HG03354 (cell line): ENCODE results near the gene RAB3B.
"Not testable (repeated sequence)": the region's sequence is repeated elsewhere in the genome, so short reads cannot be mapped to it uniquely, and the experiment has no call there.

ENCODE experiments used
- ATAC-seq: cut with Tn5 transposase; IDR thresholded peaks from one replicate; pipeline ENCODE4 v1.9.1; 2021; ENCODE audit warnings: mild to moderate bottlenecking; ENCODE audit not compliant: unreplicated experiment, poor library complexity, severe bottlenecking

Gene RAB3B

DNA sequence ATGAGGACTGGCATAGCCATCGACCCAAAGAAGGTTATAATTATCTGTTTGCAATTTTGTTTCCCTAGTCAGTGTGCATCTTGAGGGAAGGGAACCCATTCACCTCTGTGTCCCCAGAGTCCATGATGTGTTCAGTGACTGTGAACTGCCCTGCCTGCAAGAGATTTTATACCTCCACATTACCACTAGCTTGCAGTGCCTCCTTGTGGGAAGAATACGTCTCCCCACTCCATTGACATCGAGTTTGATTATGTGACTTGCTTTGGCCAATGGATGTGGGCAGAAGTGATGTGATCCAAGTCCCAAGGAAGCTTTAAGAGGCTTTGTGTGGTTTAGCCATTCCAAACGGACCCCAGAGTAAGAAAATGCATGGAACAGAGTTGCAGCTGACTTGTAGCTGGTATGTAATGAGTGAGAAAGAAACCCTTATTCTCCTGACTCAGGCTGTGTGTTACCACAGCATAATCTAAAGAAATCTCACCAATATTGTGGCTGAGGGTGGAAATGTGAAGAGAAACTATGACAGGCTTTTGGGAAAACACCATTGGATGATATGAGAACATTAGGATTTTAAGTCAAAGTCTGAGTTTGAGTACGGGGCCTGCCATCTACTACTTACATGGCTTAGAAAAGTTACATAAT, 64.2 kb downstream of the RAB3B start:
- no peak for ATAC-seq

DNA sequence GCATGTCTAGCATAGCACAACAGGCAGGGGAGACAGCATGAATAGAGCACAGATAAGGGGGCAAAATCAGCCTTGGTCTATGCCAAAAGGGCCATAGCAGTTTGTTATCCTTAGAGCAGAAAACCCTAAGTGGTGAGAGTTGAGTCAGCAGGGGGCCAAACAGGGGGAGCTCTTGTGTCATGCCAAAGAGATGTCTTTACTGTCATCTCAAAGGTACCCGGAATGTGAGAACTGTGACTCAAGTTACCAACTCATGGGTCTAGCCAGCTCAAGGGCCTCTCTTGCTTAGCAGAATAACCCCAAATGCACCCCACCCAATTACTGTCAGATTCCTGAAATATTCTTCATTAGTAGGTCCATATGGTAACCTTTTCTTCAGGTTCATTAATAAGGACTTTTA, 66.0 kb downstream of the RAB3B start:
- no peak for ATAC-seq

DNA sequence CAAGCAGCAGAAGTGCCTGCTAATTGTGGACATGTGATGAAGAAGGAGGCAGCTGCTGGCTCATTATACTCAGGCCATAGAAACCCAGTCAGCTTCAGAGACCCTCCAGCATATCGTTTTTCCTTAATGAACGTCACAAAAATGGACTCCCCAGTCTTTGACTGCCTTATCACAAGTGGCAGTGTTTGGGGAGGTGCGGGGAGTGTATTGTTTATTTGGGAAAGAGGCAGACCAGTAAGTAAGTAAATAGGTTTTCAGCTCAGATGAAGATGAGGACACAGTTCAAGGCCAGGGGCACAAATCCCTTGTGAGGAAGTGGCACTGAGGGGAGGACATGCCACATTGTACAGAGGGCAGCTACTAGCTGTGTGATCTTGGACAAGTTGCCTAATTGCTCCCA, 68.5 kb downstream of the RAB3B start:
- ATAC-seq = no peak

DNA sequence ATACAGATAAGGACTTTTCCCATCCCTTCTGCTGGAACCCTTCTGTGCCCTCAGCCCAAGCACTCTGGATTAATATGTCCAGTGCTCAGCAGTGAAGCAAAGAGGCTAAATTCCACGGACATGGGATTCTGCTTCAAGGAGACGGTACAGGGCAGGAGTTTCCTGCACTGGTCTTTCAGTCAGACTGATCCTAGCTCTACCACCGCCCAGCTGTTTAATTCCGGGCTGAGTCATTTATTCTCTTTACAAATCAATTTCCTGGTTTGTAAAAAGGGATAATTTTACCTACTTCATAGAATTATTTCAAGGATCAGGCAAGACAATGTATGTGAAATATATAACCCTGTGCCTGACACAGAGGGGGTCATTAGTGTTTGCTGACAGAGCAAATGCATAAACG, 70.4 kb downstream of the RAB3B start:
- ATAC-seq = no peak

DNA sequence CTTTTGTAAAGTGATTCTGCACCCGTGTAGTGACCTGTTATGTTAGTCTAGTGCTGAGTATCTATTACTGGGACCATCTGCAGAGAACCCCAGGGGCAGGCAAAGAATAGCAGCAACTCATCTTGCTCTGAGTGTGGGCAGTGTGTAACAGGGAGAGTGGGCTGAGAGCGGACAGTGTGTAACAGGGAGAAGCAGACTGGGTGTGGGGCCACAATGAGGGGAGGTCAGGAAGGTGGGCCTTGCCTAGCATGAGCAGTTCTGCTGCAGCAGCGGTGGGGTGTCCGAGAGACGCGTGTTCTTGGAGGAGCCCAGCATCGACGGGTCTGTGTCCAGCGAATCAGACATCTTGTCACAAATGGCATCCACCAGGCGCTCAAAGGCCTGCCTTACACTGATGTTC, 70.8 kb downstream of the RAB3B start:
- no peak for ATAC-seq

DNA sequence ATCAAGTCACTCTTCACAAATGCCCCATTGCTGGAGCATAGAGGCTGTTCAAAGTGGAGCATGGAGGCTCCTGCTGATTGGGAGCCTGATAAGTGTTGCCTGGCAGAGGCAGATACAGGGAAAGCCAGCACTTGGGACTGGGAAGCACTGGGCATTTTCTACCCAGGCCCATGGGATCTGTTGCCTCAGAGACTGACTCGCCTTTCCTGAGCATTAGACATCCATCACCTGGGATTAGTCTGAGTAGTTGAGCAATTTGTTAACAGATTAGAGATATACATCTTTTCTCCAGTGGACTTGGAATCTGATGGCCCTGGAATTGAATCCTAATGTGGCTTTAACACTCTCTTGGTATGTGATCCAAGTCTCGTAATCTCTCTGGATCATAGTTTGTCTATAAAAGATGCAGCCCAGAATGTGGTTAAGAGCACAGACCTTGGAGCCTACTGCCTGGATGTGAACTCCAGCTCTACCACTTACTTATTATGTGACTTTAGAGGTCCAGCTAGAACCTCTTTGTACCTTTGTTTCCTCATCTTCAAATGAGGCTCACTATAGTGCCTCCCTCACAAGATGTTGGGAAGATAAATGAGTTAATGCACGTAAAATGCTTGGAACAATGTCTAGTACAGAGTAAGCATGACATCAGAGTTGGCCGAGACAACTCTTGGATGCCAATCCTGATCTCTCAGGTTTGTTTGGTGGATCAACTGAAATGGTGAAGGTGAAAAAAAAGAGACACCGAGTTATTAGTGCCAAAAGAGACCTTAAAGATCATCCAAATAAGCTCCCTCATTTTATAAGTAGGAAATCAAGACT, 73.7 kb downstream of the RAB3B start:
- no peak for ATAC-seq

DNA sequence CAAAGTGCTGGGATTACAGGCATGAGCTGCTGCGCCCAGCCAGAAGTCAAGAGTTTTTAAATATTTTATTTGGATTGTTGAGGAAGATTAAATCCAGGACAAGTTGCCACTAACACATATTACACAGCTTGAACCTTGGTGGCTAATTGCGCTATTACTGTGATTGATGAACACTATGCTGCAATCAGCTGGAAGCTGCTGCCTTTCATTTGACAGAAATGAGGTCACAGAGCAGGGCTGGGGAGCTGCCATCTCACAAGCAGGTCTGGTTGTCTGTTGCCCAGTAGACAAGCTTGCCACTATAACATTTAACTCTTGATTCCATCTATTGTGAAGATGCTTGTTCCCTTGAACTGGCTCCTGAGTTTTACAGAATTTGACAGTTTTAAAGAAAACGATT, 74.5 kb downstream of the RAB3B start:
- ATAC-seq = no peak

DNA sequence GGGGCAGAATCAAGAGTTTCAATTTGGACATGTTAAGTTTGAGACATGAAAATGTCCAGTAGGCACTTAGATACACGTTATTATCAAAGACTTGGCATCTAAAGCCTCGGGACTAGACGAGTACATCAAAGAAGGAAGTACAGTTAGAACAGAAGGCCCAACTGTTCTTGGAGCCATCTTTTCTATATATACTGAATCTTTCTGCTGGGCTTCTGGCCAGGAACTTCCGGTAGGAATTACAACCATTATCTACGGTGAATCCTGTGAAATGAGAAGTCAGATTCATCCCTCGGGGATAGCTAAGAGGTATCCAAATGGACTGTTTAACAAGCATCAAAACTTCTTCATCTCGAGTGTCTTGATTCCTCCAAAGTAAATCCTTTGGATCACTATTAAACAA, 77.6 kb downstream of the RAB3B start:
- no peak for ATAC-seq

DNA sequence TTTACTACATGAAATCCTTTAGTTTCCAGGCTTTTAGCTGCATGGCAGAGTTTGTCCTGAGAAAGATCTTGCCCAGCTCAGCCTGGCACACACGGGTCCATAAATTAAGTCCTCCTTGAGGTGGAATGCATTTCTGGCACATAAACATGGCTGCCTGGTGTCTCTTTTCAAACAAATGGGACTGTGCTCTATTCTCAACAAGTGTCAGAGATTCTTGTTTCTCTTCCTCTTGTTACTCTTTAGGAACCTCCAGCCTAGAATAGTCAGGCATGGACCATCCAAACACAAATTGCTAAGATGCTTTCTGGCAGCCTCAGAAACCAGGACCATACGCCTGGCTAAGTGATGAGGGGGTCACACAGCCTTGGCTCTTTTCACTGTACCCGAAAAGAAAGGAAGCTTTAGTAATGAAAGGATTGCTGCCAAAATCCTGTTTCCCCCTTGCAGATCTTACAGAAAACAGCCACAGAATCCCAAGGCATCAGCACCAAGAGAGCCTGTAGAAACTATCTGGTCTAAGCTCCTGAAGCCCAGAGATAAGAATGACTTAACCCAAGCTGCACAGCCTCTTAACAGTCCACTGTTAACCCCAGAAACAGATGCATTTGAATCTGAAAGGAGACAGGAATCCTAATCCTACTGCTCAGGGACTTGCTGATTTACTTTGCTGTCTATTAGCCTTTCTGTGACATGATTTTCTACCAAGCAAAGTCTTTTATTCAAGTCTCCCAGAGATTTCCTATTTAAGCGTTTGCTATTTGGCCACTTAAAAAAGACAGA, 80.1 kb downstream of the RAB3B start:
- no peak for ATAC-seq

DNA sequence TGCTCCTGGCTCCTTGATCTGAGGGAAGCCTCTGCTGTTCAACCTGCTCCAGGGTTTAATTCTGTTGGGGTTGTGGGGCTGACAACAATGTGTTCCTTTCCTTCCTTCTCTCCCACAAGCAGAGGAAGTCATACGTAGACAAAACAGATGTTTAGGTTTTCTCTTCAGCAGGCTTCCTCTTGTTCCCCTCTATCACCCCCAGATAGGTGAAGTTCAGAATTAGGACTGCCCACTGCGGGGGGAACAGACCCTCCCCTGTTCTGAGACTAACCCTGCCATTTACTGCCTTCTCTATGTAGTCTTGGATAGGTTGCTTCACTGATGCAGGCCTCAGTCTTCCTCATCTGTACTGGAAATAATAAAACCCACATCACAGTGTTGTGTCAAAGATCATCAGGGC, 82.0 kb downstream of the RAB3B start:
- ATAC-seq = no peak

DNA sequence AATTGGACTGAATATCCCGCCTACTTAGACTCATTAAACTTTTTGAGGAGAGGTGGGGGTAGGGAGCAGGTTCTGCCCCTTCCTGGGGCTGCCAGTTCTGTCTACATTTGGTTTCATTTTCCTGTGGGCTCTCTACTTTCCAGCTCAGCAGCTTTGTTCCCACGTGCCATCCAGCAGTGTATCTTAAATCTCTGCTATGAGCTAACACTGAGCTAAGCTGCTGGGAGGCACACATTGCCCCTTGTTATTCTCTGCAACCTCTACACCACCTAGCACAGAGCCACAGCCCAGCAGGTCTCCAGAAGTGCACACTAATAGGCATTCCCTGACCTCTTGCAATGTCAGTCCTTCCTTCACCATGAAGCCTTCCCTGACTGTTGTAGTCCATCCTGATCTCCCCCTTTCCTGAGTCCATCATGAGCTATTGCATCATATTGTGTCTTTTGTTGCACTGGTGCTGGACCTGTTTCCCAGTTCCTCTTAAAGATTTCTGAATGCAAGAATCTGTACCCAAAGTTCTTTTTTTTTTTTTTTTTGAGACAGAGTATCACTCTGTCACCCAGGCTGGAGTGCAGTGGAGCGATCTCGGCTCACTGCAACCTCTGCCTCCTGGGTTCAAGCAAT, 83.3 kb downstream of the RAB3B start:
- ATAC-seq = no peak

DNA sequence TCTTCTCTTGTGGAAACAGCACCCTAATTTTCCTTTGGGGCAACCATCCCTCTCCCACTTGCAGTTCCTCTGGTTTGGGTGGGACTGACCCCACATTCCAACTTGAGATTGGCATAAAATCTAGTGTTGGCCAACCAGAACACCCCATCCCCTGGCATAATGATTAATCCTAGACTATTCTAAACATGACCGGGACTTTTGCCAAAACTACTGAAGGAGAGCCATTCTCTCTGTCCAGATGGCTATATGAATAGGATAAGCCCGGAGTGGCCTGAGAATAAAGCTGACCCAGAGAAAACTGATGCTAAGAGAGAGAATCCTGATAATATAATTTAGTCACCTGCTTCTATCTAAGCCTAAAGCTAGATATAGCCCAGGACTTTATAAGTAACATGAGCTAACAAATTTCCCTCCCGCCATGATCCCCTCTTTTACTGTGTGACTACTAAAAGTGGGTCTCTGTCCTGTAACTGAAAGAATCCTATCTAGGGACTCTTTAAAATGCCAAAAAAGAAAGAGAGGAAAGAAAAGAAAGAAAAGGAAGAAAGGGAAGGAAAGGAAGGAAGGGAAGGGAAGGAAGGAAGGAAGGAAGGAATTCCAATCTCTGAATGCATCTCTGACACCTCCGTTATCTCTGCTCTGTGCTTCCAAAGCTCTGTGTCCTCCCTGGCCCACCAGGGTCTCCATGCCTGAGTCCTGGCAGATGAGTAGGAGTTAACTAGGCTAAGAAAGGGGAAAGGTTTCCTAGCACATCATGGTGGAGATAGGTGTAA, 84.0 kb downstream of the RAB3B start:
- no peak for ATAC-seq

DNA sequence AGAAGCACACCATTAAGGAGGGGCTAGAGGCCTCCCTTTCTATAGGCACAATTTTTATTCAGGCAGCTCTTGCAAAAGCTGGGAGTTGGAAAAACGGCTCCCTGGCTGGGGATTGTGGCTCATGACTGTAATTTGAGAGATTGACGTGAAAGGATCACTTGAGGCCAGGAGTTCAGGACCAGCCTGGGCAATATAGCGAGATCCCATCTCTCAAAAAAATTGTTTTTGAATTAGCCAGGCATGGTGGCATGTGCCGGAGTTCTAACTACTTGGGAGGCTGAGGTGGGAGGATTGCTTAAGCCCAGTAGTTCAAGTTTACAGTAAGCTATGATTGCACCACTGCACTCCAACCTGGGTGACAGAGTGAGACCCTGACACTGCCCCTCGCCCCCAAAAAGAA, 88.0 kb downstream of the RAB3B start:
- no peak for ATAC-seq

DNA sequence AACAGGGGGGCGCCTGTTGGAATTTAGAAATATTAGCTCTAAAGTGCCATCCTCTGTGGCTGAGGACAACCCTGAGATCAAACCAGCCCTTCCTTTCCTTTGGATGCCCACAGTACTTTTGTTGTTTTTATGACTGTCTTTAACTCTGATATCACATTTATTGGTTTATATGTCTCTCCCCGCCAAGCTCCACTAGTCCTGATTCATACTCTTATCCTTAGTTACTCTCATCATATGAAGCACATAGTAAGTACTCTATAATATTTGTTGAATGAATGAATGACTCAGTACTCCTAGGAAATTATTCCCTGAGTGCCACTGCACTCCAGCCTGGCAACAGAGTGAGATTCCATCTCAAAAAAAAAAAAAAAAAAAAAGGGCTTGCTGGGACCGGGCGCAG, 89.3 kb downstream of the RAB3B start:
- no peak for ATAC-seq

DNA sequence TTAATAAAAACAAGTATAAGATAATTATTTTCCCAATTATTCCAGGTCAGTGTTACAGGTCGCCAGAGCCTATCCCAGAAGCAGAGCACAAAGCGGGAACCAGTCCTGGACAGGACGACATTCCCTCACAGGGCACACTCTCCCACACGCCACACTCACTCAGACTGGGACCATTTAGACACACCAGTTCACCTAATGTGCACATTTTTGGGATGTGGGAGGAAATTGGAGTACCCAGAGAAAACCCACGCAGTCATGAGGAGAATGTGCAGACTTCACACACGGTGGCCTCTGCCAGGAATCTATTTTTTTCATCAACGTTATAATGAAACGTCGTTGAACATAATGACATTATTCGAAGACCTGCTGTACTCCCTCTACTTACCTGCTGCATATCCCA, 91.5 kb downstream of the RAB3B start:
- ATAC-seq = no peak

DNA sequence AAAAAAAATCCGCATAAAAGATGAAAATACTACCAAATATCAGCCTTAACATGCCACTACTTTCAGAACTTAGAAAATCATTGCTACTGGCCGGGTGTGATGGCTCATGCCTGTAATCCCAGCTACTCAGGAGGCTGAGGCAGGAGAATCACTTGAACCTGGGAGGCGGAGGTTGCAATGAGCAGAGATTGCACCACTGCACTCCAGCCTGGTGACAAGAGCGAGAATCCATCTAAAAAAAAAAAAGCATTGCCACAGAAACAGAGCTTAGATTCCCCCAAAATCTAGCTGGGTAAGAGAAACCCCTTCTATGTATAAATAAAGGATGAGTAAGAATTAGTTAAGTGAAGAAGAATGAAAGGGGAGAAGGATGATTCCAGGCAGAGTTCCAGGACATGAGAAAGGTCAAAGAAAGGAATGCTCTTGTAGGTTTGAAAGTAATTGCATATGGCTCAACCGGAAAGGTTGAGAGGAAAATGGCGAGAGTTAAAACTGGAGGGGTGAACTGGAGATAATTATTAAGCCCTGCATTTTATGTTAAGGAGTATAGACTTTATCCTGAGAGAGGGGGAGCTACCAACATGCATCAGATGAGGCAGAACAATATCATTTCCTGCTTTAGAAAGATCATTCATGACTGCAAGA, 92.3 kb downstream of the RAB3B start:
- no peak for ATAC-seq

DNA sequence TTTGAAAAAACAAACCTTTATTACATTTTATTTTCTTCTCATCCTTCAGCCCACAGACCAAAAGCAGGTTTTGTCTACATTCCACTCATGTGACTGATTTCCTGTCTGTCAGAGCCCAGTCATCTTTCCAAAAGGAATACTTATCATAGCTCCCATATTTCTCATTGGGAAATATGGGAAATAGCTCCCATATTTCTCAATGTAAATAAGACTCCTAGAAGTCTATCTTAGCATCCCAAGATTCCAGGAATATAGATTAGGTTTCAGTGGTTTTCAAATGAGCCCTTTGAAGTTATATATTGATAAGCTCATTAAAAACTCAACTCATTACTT, 92.8 kb downstream of the RAB3B start:
- no peak for ATAC-seq

DNA sequence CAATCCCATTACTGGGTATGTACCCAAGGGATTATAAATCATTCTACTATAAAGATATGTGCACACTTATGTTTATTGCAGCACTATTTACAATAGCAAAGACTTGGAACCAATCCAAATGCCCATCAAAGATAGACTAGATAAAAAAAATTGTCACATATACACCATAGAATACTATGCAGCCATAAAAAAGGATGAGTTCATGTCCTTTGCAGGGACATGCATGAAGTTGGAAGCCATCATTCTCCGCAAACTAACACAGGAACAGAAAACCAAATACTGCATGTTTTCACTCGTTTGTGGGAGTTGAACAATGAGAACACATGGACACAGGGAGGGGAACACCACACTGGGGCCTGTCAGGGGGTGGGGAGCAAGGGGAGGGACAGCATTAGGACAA, 95.8 kb downstream of the RAB3B start:
- ATAC-seq = not testable (repeated sequence)

DNA sequence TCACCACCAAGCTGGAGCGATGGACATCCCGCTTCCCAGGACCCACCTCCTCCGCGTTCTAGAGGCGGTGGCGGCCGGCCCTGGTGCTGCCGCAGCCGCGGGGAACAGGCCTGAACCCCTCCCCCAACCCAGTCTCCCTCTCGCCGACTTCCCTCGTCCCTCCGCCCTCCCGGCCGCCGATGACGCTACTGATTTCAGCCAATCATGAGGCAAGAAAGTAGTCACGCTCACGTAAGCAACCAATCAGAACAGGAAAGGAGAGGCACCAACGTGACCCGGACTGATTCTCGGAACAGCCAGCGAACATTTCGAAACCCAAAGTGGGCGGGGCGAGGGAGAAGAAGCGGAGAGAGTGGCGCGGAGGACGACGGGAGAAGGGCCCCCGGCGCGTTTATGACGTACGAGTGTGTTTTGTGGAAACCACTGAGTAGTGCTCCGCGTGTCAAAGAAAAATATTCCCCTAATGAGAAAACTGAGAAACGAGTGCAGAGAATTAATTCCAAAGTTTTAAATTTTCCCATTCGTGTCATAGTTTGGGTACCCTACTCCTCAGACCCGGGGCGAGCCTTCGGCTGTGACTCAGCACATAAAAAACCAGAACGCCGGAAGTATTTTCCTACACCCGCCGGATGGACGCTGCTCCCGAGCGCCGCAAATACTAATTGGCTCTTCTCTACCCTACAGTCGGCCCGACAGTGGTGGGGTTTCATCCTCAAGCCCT, 111.7 kb downstream of the RAB3B start, which contains the start of gene NRDC:
NRDC (minus strand) TSS at position 112 of the 721 bp plus-strand sequence. CDS start 112 bp downstream, outside the sequence.
- peak; percentile 96 for ATAC-seq
